Osteoblast (primary cell): Measurements from ENCODE around the gene AMFR. TPM values are rescaled to one million over a fixed set of nuclear protein-coding genes. Genes with fewer than 3 reads are reported as not detected.

ENCODE experiments used
- DNase-seq: peaks from one replicate; pipeline ENCODE4 v3.0.0; 2011; ENCODE audit warnings: low spot score, mixed read lengths; ENCODE audit not compliant: insufficient read length; ENCODE audit errors: missing footprints
- H2AFZ ChIP-seq: 2 replicates; pipeline ENCODE4 v1.6.0; 2011; ENCODE audit warnings: mild to moderate bottlenecking, low read length
- H3K27ac ChIP-seq: 2 replicates; pipeline ENCODE4 v1.5.1; 2011; ENCODE audit warnings: mild to moderate bottlenecking, low read depth, low read length, moderate library complexity
- H3K27me3 ChIP-seq: 2 replicates; pipeline ENCODE4 v1.6.0; 2012; ENCODE audit warnings: mild to moderate bottlenecking, control low read depth, inconsistent platforms, low read length, moderate library complexity; ENCODE audit not compliant: insufficient read depth
- H3K36me3 ChIP-seq: 2 replicates; pipeline ENCODE4 v1.5.1; 2011; ENCODE audit warnings: mild to moderate bottlenecking, low read length, control low read depth, moderate library complexity; ENCODE audit not compliant: insufficient read depth
- H3K4me1 ChIP-seq: 2 replicates; pipeline ENCODE4 v1.5.1; 2011; ENCODE audit warnings: mild to moderate bottlenecking, low read length, control low read depth, moderate library complexity; ENCODE audit not compliant: insufficient read depth
- H3K4me2 ChIP-seq: 2 replicates; pipeline ENCODE4 v1.6.0; 2011; ENCODE audit warnings: mild to moderate bottlenecking, low read length; ENCODE audit not compliant: insufficient read depth
- H3K4me3 ChIP-seq: fragments of 200-600 bp; sonication (generic); 3 replicates; pipeline ENCODE4 v1.5.1; 2012; ENCODE audit warnings: mild to moderate bottlenecking, low read length, inconsistent platforms; ENCODE audit not compliant: insufficient read depth
- H3K79me2 ChIP-seq: 2 replicates; pipeline ENCODE4 v1.6.0; 2012; ENCODE audit warnings: mild to moderate bottlenecking, low read length, control low read depth, inconsistent platforms; ENCODE audit not compliant: insufficient read depth
- H3K9me3 ChIP-seq: 2 replicates; pipeline ENCODE4 v1.5.1; 2011; ENCODE audit warnings: low read depth, low read length, control low read depth
- H4K20me1 ChIP-seq: 2 replicates; pipeline ENCODE4 v1.6.0; 2012; ENCODE audit warnings: mild to moderate bottlenecking, low read length, control low read depth; ENCODE audit not compliant: insufficient read depth
- total RNA-seq: library from RNA; depleted of rRNA; stranded (reverse); fragments of >200 nt; gene quantifications from 2 replicates; pipeline ENCODE4 v1.2.3, GENCODE V29; 2012
- TF ChIP-seq, protein P1 (sequence below): IDR thresholded peaks from 2 replicates; pipeline ENCODE4 v1.5.1; 2011; ENCODE audit warnings: mild to moderate bottlenecking, low read depth, low read length, moderate library complexity; ENCODE audit errors: extremely low read depth

AMFR gene
- total RNA-seq, 1 donor = 339 TPM

GRCh38 chr16:56341656-56342399 is 83.5 kb downstream of the AMFR start:
- no peak for DNase-seq
- no peak overlapping the region for H3K4me3 ChIP-seq
- H3K27me3 ChIP-seq = no peaks in the 10 kb centered on the region
- TF ChIP-seq, protein P1, sequence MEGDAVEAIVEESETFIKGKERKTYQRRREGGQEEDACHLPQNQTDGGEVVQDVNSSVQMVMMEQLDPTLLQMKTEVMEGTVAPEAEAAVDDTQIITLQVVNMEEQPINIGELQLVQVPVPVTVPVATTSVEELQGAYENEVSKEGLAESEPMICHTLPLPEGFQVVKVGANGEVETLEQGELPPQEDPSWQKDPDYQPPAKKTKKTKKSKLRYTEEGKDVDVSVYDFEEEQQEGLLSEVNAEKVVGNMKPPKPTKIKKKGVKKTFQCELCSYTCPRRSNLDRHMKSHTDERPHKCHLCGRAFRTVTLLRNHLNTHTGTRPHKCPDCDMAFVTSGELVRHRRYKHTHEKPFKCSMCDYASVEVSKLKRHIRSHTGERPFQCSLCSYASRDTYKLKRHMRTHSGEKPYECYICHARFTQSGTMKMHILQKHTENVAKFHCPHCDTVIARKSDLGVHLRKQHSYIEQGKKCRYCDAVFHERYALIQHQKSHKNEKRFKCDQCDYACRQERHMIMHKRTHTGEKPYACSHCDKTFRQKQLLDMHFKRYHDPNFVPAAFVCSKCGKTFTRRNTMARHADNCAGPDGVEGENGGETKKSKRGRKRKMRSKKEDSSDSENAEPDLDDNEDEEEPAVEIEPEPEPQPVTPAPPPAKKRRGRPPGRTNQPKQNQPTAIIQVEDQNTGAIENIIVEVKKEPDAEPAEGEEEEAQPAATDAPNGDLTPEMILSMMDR = no peak
- H2AFZ ChIP-seq = no peak overlapping the region
- no peaks in the 10 kb centered on the region for H3K79me2 ChIP-seq
- no peaks in the 10 kb centered on the region for H4K20me1 ChIP-seq
- no peaks in the 10 kb centered on the region for H3K9me3 ChIP-seq
- no peak overlapping the region for H3K27ac ChIP-seq
- no peaks in the 10 kb centered on the region for H3K36me3 ChIP-seq
- no peak overlapping the region for H3K4me2 ChIP-seq
- H3K4me1 ChIP-seq = no peaks in the 10 kb centered on the region

GRCh38 chr16:56340864-56341365 is 84.4 kb downstream of the AMFR start:
- TF ChIP-seq, protein P1 = no peak

DNA sequence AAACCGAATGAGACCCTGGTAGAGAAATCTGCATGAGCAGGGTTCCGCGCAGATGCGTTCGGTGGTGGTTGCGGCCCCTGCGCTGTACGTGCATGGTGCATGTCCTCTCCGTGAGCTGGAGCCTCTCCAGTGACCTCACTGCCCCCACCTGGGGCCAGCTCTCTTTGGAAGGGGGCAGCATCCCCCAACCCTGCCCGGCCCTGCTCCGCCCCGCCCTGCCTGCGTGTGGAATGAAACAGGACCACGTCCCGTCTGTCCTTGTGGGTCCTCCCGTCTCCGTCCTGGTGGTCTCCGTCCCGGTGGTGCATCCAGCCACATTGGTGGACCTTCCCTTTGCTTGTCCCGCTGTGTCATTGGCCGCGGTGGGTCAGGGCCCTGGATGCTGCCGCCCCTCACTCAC is 84.9 kb downstream of the AMFR start:
- TF ChIP-seq, protein P1 = no peak
- Histone ChIP-seq H3K79me2 (no peaks in the 10 kb centered on the region), H3K4me2 (no peak overlapping the region), H3K27me3 (no peaks in the 10 kb centered on the region), H3K27ac (no peak overlapping the region), H3K36me3 (no peaks in the 10 kb centered on the region), H3K9me3 (no peaks in the 10 kb centered on the region), H4K20me1 (no peaks in the 10 kb centered on the region), H3K4me3 (no peak overlapping the region), H3K4me1 (no peaks in the 10 kb centered on the region), H2AFZ (no peak overlapping the region)
- no peak for DNase-seq

More at GRCh38 chr16:56340864-56341365, 84.4 kb downstream of the AMFR start:
- no peak for DNase-seq
- Histone ChIP-seq H3K27me3 (no peaks in the 10 kb centered on the region), H3K4me3 (no peak overlapping the region), H4K20me1 (no peaks in the 10 kb centered on the region), H3K27ac (no peak overlapping the region), H2AFZ (no peak overlapping the region), H3K4me1 (no peaks in the 10 kb centered on the region), H3K36me3 (no peaks in the 10 kb centered on the region), H3K9me3 (no peaks in the 10 kb centered on the region), H3K79me2 (no peaks in the 10 kb centered on the region), H3K4me2 (no peak overlapping the region)

DNA sequence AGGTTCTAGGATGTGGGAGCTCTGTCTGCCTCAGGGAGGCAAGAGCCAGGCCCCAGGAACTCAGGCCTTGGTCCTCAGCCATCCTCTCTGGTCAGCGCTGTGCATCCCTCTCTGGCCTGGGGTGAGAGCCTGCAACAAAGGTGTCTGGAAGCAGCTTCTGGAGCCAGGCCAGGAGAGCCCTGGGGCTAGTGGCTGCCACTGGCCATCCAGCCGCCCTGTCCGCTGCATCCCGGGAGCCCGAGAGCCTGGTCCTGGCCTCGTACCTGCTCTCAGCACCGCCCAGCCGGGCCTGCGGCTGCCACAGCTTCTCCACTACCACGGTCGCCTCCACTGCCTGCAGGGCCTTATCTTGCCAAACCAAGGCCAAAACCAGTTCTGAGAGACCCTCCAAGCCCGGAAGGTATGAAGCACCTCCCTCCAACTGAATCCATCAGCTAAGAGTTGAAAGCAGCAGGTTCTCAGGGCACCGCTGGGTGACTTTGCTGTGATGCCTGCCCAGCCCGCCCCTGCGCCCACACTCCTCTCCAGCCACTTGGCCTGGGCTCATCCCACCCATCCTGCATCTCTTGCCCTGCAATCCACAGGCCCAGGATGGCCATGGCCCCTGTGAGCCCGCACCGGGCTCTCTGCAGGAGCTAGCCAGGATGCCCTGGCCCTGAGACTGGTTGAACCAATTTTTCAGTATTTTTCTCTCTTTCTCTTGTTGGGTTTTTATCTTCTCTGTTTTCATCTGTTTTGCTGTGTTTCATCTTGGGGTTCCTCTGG is 85.7 kb downstream of the AMFR start:
- H3K79me2 ChIP-seq = no peaks in the 10 kb centered on the region
- no peak overlapping the region for H2AFZ ChIP-seq
- no peak for DNase-seq
- TF ChIP-seq, protein P1 = no peak
- no peaks in the 10 kb centered on the region for H3K9me3 ChIP-seq
- no peaks in the 10 kb centered on the region for H3K4me1 ChIP-seq
- H3K27ac ChIP-seq = no peak overlapping the region
- no peaks in the 10 kb centered on the region for H3K27me3 ChIP-seq
- H3K4me2 ChIP-seq = no peak overlapping the region
- no peaks in the 10 kb centered on the region for H4K20me1 ChIP-seq
- no peaks in the 10 kb centered on the region for H3K36me3 ChIP-seq
- H3K4me3 ChIP-seq = no peak overlapping the region
